ENCODE results near the gene TRIM71.

DNA sequence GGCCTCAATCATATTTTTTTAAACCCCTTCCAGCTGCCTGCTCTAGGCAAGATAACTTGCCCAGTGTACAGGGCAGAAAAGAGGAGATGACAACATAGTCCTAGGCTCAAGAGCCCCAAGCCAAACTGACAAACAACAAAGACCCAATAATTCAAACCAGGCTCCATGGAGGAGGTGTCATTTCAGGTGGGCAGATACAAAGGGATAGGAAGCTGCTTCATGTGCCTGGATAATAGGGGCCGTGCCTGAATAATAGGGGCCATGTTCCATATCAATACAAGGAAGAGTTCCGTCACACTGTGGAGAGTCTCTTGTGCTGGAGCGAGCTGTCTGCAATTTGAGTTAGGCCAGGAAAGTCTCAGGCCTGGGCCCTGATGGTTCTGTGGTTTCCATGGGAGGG, 35.4 kb upstream of the TRIM71 start:
- TF ChIP-seq CTCF (IDR thresholded peaks at IDR 0.05; ENCODE audit: low read length) (no peak), EZH2 (IDR thresholded peaks at IDR 0.05; ENCODE audit: borderline replicate concordance, low read length) (no peak)
